Mucosa of stomach (tissue), 1 donor: ENCODE data around the gene CARD11.

Experiments used
- H3K27me3 ChIP-seq: one replicate; pipeline ENCODE4 v1.7.0; 2013; ENCODE audit warnings: mild to moderate bottlenecking, low read length; ENCODE audit not compliant: control insufficient read depth, insufficient read depth
- H3K36me3 ChIP-seq: one replicate; pipeline ENCODE4 v1.7.0; 2013; ENCODE audit warnings: low read length; ENCODE audit not compliant: control insufficient read depth, insufficient read depth
- H3K4me1 ChIP-seq: one replicate; pipeline ENCODE4 v1.7.0; 2013; ENCODE audit warnings: mild to moderate bottlenecking, low read length; ENCODE audit not compliant: control insufficient read depth, insufficient read depth
- H3K4me3 ChIP-seq: one replicate; pipeline ENCODE4 v1.7.0; 2013; ENCODE audit warnings: low read length
- H3K9ac ChIP-seq: one replicate; pipeline ENCODE4 v1.7.0; 2013; ENCODE audit warnings: mild to moderate bottlenecking, low read length, moderate library complexity
- H3K9me3 ChIP-seq: one replicate; pipeline ENCODE4 v1.7.0; 2013; ENCODE audit warnings: mild to moderate bottlenecking, low read length, moderate library complexity; ENCODE audit not compliant: control insufficient read depth
- donor health status: Pancreatic carcinoma.

Gene CARD11

DNA sequence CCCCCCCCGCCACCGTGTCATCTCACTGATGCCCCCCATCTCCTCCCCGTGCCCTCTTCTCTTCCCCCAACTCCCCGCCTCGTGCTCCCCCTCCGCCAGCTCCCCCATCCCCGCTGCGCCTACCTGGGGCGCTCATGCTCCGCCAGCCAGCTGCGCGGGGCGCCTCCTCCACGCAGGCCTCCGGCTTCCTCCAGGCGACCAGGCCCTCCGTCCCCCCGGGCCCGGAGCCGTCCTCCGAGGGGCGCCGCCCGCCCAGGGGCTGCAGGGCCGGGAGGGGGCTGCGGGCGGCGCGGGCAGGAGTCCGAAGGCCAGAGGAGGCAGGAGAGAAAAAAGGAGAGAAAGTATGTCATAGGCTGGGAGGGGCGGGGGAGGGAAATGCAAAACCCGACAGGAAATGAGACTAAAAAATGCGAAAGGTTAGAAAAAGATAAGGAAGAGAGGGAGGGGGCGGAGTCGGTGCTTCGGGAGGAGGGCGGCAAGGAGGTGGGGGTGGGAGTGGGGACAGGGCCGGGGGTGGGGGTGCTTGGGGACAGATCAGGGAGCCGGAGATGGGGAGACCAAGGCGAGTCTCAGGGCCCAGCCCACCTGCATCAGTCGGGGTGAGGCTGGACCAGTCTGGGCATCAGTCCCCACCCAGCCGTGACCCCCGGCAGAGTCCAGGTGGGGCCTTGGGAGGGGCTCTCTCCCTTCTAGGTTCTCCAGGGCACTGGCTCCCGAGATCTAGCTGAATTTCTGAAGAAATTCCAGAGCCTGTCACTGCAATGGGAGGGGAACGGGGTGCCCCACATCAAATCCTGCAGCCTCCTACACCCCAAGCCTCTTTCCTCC, at the start of gene CARD11:
Gene CARD11 (minus strand): TSS at position 324 of the 828 bp plus-strand sequence. CDS start 85,361 bp downstream, outside the sequence.
- no peaks in the 10 kb centered on the region for H3K4me1 ChIP-seq
- no peaks in the 10 kb centered on the region for H3K27me3 ChIP-seq
- H3K4me3 ChIP-seq, result no peak within 1 kb of the TSS
- H3K9me3 ChIP-seq, result no peaks in the 10 kb centered on the region
- peak within 1 kb of the TSS; percentile 70 for H3K9ac ChIP-seq
- H3K36me3 ChIP-seq, result no peaks in the 10 kb centered on the region

DNA sequence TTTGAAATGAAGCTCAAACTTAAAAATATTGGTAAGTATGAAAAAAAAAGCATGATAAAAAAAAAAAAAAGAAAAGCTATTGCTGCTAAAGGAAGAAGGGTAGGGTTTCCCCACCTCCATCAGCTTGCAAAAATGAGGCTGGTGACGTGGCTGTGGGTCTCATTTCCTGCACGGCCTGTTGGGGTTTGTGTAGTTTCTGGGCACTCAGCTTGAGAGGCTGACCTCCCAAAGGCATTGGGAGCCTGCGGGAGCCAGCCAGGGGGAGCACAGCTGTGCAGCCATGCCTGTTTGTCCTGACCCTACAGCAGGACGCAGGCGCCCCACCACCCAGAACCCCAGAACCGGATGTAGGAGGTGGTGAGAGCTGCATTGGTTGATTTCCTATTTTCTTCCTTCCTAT, 48.8 kb upstream of the CARD11 start:
- Histone ChIP-seq H3K36me3 (no peaks in the 10 kb centered on the region), H3K9me3 (no peaks in the 10 kb centered on the region), H3K9ac (no peak overlapping the region), H3K4me1 (no peaks in the 10 kb centered on the region), H3K27me3 (no peaks in the 10 kb centered on the region), H3K4me3 (no peak overlapping the region)

DNA sequence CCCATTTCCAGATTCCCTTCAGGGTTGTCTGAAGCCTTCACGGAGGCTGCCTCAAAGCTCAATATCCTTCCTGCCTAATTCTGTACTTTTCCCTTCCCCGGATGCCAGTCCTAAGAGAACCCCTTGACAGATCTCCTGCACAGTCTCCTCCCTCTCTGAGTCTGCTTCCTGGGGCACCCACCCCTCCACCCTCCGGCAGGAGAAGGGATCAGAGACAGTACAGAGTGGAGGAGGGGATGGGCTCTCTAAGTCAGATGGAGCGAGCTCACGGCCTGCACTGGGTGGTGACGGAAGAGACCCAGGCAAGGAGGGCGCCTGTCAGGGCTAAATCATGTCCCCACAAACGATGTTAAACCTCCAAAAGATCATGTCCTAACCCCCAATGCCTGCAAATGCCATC, 48.0 kb upstream of the CARD11 start:
- no peaks in the 10 kb centered on the region for H3K9me3 ChIP-seq
- no peak overlapping the region for H3K9ac ChIP-seq
- H3K4me1 ChIP-seq, result no peaks in the 10 kb centered on the region
- H3K36me3 ChIP-seq, result no peaks in the 10 kb centered on the region
- H3K27me3 ChIP-seq, result no peaks in the 10 kb centered on the region
- no peak overlapping the region for H3K4me3 ChIP-seq

DNA sequence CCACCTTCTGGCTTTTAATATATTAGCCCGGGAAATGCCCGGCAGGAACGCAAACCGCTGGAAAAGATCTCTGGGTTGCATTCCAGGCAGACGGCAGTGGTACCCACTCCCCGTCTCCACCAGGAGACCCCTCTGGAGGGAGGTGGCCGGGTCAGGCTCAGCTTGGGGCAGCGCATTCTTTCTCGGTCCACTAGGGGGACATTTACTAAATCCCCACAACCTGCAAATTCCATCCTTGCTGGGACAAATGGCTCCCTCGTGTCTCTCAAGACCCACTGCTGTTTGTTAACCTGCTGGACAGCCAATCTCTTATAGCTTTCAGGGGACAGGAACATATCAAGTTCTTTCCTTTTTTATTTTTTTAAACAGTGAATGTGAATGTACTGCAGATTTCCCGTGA, 45.8 kb upstream of the CARD11 start:
- no peaks in the 10 kb centered on the region for H3K36me3 ChIP-seq
- H3K9me3 ChIP-seq, result no peaks in the 10 kb centered on the region
- H3K27me3 ChIP-seq, result no peaks in the 10 kb centered on the region
- no peak overlapping the region for H3K4me3 ChIP-seq
- no peak overlapping the region for H3K9ac ChIP-seq
- H3K4me1 ChIP-seq, result no peaks in the 10 kb centered on the region

DNA sequence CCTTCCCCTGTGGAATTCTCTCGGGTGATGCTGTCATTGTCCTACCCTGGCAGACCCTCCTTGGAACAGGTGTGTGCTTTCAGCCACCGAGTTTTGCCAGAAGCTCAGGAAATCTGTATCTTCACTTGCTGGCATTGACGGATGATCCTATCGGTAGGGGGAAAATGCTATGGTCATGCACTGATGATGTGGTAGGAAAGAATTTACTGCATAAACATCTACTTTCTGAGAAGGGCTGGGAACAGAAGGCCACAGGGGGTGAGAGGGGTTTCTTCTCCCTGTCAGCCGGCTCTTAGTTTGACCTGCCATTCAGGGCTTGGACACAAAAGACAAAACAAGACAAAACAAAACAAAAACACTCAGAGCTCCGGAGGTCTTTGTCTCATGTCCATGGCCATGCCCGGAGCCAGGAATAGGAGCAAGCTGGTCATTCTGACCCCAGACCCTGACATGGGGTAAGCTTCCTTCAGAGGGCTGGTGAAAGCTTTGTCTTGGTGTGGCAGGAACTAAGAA, 43.6 kb upstream of the CARD11 start:
- no peaks in the 10 kb centered on the region for H3K9me3 ChIP-seq
- no peak overlapping the region for H3K4me3 ChIP-seq
- no peaks in the 10 kb centered on the region for H3K27me3 ChIP-seq
- no peak overlapping the region for H3K9ac ChIP-seq
- H3K36me3 ChIP-seq, result no peaks in the 10 kb centered on the region
- no peaks in the 10 kb centered on the region for H3K4me1 ChIP-seq

DNA sequence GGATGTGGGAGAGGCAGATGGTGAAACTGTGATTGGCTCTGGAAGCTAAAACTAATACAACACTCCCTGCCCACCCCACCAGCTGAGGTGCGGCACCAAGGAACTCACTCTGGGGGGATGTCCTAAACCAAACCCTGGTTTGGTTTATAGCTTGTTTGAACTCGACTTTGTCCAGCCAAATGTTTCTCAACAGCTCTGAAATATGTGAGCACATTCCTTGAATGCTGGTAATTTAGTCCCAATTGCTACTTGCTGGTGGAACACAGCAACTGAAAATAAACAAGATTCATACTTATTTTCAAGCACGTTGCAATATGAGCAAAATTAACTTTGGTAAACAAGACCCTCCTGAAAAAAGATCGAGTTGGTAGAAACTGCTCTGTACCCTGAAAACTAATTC, 39.7 kb upstream of the CARD11 start:
- Histone ChIP-seq H3K9me3 (no peaks in the 10 kb centered on the region), H3K27me3 (no peaks in the 10 kb centered on the region), H3K9ac (no peak overlapping the region), H3K4me3 (no peak overlapping the region), H3K36me3 (no peaks in the 10 kb centered on the region), H3K4me1 (no peaks in the 10 kb centered on the region)

DNA sequence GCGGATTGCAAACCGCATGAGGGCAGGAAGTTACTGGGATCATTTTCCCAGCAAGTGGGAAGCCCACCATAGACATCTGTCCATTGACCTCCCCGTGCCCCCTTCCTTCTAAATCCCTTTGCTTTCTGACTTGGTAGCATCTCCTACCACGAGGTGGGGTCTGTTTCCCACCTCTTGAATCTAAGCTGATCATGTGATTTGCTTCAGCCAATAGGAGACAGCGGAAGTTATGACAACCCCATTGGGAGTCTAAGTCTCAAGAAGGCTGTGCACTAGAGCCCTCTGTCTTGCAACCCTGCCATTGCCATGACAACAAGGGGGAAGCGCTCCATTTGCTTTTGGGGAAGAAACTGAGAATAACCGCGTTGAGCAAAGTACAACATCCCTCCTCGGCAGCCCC, 39.2 kb upstream of the CARD11 start:
- Histone ChIP-seq H3K4me1 (no peaks in the 10 kb centered on the region), H3K36me3 (no peaks in the 10 kb centered on the region), H3K9ac (no peak overlapping the region), H3K4me3 (no peak overlapping the region), H3K27me3 (no peaks in the 10 kb centered on the region), H3K9me3 (no peaks in the 10 kb centered on the region)

DNA sequence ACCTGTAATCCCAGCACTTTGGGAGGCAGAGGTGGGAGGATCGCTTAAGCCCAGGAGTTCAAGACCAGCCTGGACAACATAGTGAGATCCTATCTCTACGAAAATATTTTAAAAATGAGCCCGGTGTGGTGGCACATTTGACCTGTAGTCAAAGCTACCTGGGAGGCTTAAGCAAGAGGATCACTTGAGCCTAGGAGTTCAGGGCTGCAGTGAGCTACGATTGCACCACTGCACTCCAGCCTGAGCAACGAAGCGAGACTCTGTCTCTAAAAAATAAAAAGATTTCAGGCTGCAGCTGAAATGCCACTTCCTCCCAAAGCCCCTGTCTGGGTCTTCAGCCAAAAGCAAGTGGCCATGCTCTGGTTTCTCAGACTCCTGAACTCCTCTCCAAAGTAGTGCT, 38.7 kb upstream of the CARD11 start:
- Histone ChIP-seq H3K27me3 (no peaks in the 10 kb centered on the region), H3K9ac (no peak overlapping the region), H3K4me3 (no peak overlapping the region), H3K4me1 (no peaks in the 10 kb centered on the region), H3K9me3 (no peaks in the 10 kb centered on the region), H3K36me3 (no peaks in the 10 kb centered on the region)

DNA sequence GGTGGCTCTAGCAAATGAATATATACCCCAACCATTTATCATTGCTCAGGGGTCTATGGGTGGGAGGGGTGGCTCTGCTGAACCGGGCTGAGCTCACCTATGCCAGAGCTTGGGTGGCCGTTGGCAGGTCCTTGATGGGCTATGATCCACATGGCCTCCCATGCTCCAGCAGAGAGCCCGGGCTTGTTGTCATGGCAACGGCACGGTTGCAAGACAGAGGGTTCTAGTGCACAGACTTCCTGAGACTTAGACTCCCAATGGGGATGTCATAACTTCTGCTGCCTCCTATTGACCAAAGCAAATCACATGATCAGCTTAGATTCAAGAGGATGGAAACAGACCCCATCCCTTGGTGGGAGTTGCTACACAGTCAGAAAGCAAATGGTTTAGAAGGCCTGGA, 36.4 kb upstream of the CARD11 start:
- no peak overlapping the region for H3K4me3 ChIP-seq
- H3K4me1 ChIP-seq, result no peaks in the 10 kb centered on the region
- no peaks in the 10 kb centered on the region for H3K27me3 ChIP-seq
- H3K9ac ChIP-seq, result no peak overlapping the region
- no peaks in the 10 kb centered on the region for H3K9me3 ChIP-seq
- H3K36me3 ChIP-seq, result no peaks in the 10 kb centered on the region

DNA sequence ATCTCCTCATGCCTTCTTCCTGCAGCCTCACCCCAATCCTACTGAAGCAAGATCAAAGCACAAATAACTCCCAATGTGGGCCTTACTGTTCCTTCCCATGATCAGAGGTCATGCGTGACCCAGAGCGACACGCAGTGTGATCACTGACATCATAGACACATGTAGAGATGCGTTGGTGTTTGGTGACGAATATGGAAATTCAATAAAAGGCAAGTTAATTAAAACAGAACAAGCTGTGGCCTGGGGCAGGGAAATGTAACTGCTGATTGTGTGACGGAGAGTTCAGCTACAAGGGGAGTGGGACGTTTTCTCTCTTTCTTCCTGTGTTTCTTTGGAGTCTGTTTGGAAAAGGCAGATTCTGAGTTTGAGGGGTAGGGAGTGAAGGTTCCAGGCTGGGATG, 34.8 kb upstream of the CARD11 start:
- H3K9ac ChIP-seq, result no peak overlapping the region
- H3K9me3 ChIP-seq, result no peaks in the 10 kb centered on the region
- H3K36me3 ChIP-seq, result no peaks in the 10 kb centered on the region
- H3K4me3 ChIP-seq, result no peak overlapping the region
- H3K4me1 ChIP-seq, result no peaks in the 10 kb centered on the region
- H3K27me3 ChIP-seq, result no peaks in the 10 kb centered on the region

DNA sequence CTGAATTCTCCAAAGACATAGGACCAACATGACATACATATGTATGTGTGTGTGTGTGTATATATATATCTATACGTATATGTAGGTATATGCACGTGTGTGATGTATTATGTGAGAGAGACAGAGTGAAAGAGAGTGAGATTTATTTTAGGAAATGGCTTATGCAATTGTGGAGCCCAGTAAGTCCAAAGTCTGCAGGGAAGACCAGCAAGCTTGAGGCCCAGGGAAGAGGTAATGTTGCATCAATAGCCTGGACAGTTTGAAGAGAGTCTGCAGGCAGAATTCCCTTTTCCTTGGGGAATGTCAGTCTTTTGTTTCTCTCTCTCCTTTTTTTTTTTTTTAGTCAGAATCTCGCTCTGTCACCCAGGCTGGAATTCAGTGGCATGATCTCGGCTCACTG, 33.0 kb upstream of the CARD11 start:
- Histone ChIP-seq H3K36me3 (no peaks in the 10 kb centered on the region), H3K9ac (no peak overlapping the region), H3K4me1 (no peaks in the 10 kb centered on the region), H3K9me3 (no peaks in the 10 kb centered on the region), H3K4me3 (no peak overlapping the region), H3K27me3 (no peaks in the 10 kb centered on the region)

DNA sequence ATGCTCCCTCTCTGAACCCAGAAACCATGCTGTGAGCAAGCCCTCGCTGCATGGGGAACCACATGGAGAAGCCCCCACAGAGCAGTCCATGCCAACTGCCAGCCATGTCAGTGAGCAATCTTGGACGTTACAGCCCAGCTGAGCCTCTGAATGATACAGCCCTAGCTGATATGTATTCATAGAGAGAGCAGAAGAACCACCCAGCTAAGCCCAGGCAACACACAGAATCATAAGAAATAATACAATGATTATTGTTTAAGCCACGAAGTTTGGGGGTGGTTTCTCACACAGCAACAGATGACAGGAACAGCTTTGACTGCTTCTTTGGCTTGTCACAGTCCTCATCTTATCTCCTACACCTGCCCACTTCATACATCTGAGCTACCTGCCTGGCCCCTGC, 32.5 kb upstream of the CARD11 start:
- H3K36me3 ChIP-seq, result no peaks in the 10 kb centered on the region

More for the DNA sequence above, 32.5 kb upstream of the CARD11 start:
- no peaks in the 10 kb centered on the region for H3K27me3 ChIP-seq
- no peaks in the 10 kb centered on the region for H3K4me1 ChIP-seq
- H3K9me3 ChIP-seq, result no peaks in the 10 kb centered on the region
- no peak overlapping the region for H3K9ac ChIP-seq
- no peak overlapping the region for H3K4me3 ChIP-seq
